Fibroblast of gingiva (primary cell): ENCODE data around the gene TMEM139.
"Not testable (repeated sequence)": the region's sequence is repeated elsewhere in the genome, so short reads cannot be mapped to it uniquely, and the experiment has no call there.

Source experiments
- DNase-seq: peaks from one replicate; pipeline ENCODE4 v3.0.0-alpha.2; 2011; ENCODE audit warnings: low read depth

The TMEM139 gene

DNA sequence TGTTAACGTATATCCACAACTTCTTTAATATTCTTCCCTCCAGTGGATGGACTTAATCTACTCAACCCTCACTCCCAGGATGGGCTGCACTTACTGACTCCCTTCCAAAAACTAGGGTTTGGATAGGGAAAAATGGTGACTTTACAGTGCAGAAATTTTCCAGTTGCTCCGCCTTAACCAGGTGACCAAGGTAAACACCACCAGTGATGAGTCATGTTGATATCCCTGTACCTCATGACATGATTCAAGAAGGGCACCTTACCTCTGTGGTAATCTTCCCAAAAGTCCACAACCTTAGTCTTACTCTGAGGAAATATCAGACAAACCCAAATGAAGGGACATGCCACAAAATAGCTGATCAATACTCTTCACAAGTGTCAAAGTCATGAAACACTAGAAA is 25.0 kb upstream of the TMEM139 start:
- no peak for DNase-seq

- DNase-seq, result no peak
These were observed 22.9 kb upstream of the TMEM139 start for GRCh38 chr7:143261901-143262300.

DNA sequence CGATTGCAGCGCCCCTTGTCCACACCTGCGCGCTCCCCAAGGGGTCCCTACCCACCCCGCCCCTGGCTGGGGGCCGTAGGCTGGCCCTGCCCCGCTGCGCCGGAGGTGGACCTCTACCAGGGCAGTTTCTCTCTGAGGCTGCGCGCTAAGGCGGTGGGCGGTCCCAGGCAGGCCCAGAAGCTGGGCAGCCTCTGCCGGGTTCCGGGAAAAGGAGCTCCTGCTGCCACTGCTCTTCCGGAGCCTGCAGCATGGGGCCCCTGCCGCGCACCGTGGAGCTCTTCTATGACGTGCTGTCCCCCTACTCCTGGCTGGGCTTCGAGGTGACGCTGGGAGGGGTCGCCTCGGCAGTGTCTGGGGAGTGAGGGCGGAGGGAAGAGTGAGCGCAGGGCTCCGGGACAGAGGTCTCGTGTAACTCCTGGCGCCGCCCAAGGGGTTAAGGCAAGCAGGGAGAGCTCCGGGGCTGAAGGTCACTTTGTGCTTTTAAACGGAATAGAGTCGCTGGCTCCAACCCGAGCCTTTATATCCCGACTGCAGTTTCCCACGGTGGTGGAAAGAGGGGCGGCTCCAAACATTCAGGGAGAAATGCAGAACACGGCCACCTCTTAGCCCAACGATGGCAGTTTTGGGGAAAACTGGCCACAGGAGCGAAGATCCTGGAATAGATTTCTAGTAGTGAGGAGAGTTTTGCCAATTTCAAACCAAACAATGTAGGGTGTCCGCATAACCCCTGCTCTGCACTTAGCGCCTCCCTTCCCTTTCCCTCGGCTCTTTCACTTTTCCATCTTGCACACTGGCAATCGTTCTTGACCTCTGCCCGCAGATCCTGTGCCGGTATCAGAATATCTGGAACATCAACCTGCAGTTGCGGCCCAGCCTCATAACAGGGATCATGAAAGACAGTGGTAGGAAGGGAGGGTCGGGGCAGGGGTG is 21.2 kb upstream of the TMEM139 start, which contains the start of gene GSTK1:
TSS of gene GSTK1 (plus strand) at position 176 of the 930 bp plus-strand sequence. CDS start at position 249, 73 bp downstream.
- peak; percentile 65 for DNase-seq

- DNase-seq, result not testable (repeated sequence)
These were observed 20.6 kb upstream of the TMEM139 start for GRCh38 chr7:143264196-143264568.

DNA sequence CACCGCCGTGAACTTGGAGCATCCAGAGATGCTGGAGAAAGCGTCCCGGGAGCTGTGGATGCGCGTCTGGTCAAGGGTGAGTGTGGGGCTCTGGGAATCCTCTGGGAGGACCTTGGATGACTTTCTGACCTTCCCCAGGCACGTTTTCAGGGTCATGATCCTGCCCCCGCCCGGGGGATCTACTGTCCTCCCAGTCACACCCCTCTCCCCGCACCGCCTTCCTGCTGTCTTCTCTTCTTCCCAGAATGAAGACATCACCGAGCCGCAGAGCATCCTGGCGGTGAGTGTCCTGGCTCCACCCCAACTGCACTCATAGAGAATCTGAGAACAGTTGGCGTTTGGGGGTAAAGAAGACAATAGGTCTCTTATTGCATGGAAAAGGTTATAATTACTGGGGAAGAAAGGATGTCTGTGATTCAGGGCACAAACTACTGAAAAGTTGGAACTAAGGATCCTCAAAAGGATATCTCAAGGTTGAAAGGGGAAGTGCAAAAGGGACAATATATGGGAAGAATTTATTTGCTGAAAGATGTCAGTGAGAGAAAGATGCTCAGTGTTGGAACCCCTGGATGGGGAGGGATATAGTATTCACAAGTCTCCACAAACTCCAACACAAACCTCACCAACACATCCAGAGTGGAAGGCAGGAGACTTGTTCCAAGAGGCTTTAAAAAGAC is 19.6 kb upstream of the TMEM139 start:
- DNase-seq, result no peak

DNA sequence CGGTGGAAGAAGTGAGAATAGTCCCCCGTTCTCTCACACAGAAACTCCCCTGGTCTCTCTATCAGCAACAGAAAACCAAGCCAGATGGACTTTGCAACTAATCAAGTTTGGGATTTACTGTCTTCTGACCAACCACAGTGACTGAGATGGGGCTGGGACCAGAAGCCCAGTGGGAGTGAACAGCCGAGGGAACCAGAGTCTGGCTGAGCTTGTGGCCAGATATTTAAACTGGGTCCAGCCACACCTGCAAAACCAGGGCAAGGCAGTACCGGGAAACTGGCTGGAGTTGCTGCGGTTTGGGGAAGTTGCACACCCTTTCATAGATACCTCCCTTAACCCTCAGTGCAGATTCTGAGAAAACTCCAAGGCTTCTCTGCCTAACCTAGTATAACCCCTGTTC is 15.5 kb upstream of the TMEM139 start:
- DNase-seq, result no peak

DNA sequence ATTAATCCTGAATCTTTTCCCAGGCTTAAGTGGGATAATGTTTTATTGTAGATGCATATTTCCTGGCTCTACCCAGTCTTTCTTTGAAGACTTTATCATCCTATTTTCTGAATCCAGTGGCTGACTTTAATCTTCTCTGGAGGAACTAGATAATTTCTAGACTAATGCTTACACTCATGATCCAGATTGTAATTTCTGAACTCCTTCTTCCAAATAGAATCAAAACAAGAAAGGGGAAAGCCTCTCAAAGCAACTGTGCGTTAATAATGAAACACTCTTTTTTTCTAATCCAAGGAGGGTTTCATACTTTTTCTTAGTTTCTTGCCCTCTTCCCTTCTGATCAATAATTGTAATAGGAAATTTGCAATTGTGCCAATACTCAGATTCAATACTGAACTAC is 13.5 kb upstream of the TMEM139 start:
- no peak for DNase-seq

DNA sequence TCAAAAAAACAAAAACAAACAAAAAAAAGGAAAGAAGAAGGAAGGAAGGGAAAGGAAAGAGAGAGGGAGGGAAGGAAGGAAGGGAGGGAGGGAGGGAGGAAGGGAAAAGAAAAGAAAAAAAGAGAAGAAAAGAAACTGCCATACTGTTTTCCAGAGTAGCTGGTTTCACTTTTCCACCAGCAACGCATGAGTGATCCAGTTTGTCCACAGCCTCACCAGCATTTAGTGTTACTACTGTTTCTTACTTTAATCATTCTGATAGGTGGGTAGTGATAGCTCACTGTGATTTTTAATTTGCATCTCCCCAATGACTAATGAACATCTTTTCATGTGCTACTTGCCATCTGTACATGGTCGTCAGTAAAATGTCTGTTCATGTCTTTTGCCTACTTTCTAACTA is 11.9 kb upstream of the TMEM139 start:
- DNase-seq, result no peak

- DNase-seq, result peak; percentile 66
These were observed 5.3 kb upstream of the TMEM139 start for GRCh38 chr7:143279186-143280098.

DNA sequence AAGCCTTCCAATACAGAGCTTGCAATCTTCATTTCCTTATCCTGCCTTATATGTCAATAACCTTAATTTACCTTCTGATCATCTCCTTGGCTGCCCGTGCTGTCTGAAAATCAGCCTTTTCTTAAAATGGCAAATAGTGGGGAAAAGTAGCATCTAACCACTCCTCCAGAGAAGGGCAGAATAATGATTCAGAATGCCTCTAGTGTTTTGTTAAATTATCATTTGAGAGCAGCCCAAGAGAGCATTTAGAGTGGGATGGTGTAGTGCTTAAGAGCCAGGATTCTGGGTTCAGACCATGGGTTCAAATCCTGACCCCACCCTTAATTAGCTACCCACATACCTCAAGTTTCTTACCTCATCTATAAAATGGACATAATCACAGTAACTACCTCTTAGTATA is 4.6 kb upstream of the TMEM139 start:
- DNase-seq, result no peak

- DNase-seq, result no peak
These were observed 4.2 kb upstream of the TMEM139 start for GRCh38 chr7:143280566-143280965.

- no peak for DNase-seq
These were observed 3.2 kb upstream of the TMEM139 start for GRCh38 chr7:143281529-143281928.

- DNase-seq, result no peak
These were observed 2.6 kb upstream of the TMEM139 start for GRCh38 chr7:143282124-143282523.

- DNase-seq, result no peak
These were observed 1.4 kb upstream of the TMEM139 start for GRCh38 chr7:143283381-143283780.

DNA sequence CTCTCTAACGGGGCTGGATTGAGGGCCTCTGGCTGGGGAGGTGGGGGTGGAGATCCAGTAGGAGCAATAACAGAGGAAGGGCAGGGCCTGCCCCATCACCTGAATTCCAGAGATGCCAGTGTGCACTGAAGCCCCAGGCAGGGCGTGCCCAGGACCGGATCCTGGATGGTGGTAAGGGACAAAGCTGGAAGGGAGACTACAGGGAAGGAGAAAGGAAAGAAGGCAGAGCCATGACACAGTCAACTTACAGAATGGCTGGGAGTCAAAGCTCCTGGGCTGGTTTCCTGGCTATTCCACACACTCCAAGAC is 666 bp downstream of the TMEM139 start:
- DNase-seq, result no peak

DNA sequence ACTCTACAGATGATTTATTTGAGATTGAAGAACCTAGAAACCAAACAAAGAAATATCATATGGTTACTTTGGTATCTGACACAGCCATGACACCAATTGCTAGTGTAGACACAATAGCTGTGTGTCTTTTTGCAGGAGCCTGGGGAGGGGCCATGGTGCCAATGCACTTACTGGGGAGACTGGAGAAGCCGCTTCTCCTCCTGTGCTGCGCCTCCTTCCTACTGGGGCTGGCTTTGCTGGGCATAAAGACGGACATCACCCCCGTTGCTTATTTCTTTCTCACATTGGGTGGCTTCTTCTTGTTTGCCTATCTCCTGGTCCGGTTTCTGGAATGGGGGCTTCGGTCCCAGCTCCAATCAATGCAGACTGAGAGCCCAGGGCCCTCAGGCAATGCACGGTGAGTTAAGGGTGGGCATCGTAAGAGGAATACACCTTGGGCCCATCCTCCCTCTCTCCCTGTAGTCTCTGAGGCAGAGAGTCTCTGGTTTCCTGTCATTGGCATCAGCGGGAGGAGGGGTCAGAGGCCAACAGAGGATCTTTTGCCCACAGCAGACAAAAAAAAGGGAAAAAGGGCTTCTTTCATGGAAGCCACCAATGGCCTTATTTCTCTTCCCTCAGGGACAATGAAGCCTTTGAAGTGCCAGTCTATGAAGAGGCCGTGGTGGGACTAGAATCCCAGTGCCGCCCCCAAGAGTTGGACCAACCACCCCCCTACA is 1.2 kb downstream of the TMEM139 start:
- no peak for DNase-seq

- DNase-seq, result no peak
These were observed 1.7 kb downstream of the TMEM139 start for GRCh38 chr7:143286522-143286890.

DNA sequence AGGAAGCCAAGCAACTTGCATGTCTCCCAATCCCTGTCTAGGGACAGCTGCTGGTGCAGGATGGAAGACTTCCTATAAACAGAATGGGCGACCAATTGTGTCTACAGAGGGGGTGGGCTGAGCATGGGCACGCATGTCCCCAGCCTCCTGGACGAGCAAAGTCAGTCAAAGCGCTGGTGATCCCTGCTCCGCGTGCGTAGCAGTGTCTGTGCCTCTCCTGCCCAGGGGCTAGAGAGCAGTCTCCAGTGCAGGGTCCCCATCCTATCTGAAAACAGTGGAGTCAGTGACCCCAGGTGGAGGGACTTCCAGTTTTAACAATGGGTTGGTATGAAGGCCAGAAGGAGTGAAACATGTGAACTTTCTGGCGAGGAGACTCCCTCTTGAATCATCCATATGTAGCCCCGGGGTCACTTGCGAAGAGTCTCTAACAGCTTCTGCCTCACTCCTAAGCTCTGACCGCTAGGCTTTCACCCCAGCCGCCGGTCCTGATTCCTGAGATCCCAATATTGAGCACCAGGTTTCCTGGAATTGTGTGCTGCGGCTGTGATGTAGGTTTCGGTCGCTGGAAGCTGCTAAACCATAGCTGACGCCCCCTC is 2.7 kb downstream of the TMEM139 start:
- DNase-seq, result no peak

GRCh38 chr7:143287935-143288826 is 3.4 kb downstream of the TMEM139 start, which contains the start of gene CASP2:
Gene CASP2 (plus strand): TSS chr7:143288351. CDS start chr7:143288456, 105 bp downstream.
- DNase-seq, result peak; percentile 97

GRCh38 chr7:143288836-143289235 is 4.1 kb downstream of the TMEM139 start:
- DNase-seq, result no peak
